BLaER1 (cell line): Measurements from ENCODE around the gene ITIH3.

ENCODE experiments used
- H3K27ac ChIP-seq: shearing (Covaris generic); formaldehyde crosslinking; 2 replicates; pipeline ENCODE4 v1.8.1; 2022
- H3K27me3 ChIP-seq: shearing (Covaris generic); formaldehyde crosslinking; 2 replicates; pipeline ENCODE4 v1.8.1; 2022
- H3K36me3 ChIP-seq: shearing (Covaris generic); formaldehyde crosslinking; 2 replicates; pipeline ENCODE4 v1.8.1; 2022
- H3K4me1 ChIP-seq: shearing (Covaris generic); formaldehyde crosslinking; 2 replicates; pipeline ENCODE4 v1.8.1; 2022
- H3K4me2 ChIP-seq: shearing (Covaris generic); formaldehyde crosslinking; 2 replicates; pipeline ENCODE4 v1.8.1; 2022
- H3K4me3 ChIP-seq: shearing (Covaris generic); formaldehyde crosslinking; 2 replicates; pipeline ENCODE4 v1.8.1; 2022
- H3K9ac ChIP-seq: shearing (Covaris generic); formaldehyde crosslinking; 2 replicates; pipeline ENCODE4 v1.8.1; 2022
- H3K9me3 ChIP-seq: shearing (Covaris generic); formaldehyde crosslinking; 2 replicates; pipeline ENCODE4 v1.8.1; 2022
- H4K20me1 ChIP-seq: shearing (Covaris generic); formaldehyde crosslinking; 2 replicates; pipeline ENCODE4 v1.8.1; 2022
- Cebpa-rat ChIP-seq: shearing (Covaris generic); IDR thresholded peaks from 2 replicates; pipeline ENCODE4 v1.8.1; 2022

Gene ITIH3

GRCh38 chr3:52817860-52818259 is 23.3 kb downstream of the ITIH3 start:
- Histone ChIP-seq H3K4me2 (peak overlapping the region; percentile 57), H3K27me3 (no peaks in the 10 kb centered on the region), H3K27ac (peak overlapping the region; percentile 75), H4K20me1 (no peaks in the 10 kb centered on the region), H3K4me1 (peaks cover 74% of the 10 kb centered on the region), H3K9me3 (no peaks in the 10 kb centered on the region), H3K36me3 (no peaks in the 10 kb centered on the region), H3K9ac (peak overlapping the region; percentile 46; the same call in 1 of the 2 replicates), H3K4me3 (no peak overlapping the region)
- TF ChIP-seq Cebpa-rat = no peak

DNA sequence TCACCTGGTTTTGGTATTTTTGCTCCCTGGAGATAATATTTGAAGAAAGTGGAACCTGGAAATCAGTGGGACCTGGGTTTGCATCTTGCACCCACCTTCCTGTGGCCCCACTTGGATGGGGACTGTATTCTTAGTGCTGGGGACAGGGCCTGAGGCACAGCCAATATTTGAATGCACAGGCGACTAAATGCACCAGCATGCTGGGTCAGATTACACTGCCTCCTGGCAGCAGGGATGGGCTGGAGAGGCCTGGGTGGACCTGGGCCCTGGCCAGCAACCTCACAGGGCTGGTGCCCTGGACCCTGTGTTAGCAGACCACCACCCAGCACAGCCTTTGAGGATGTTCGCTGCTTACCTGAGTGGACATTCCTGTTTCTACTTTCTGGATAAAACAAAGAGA is 25.3 kb downstream of the ITIH3 start:
- no peak overlapping the region for H3K4me3 ChIP-seq
- peak overlapping the region; percentile 75 for H3K27ac ChIP-seq
- peaks cover 11% of the 10 kb centered on the region; the same call in 1 of the 2 replicates for H3K36me3 ChIP-seq
- H3K4me1 ChIP-seq = peaks cover 54% of the 10 kb centered on the region
- H4K20me1 ChIP-seq = no peaks in the 10 kb centered on the region
- H3K4me2 ChIP-seq = no peak overlapping the region
- H3K27me3 ChIP-seq = no peaks in the 10 kb centered on the region
- no peaks in the 10 kb centered on the region for H3K9me3 ChIP-seq
- H3K9ac ChIP-seq = peak overlapping the region; percentile 35; the same call in 1 of the 2 replicates
- no peak for TF ChIP-seq Cebpa-rat

- Histone ChIP-seq H3K4me1 (peaks cover 46% of the 10 kb centered on the region), H4K20me1 (no peaks in the 10 kb centered on the region), H3K27me3 (no peaks in the 10 kb centered on the region), H3K27ac (peak overlapping the region; percentile 75), H3K9me3 (no peaks in the 10 kb centered on the region), H3K4me3 (no peak overlapping the region), H3K4me2 (no peak overlapping the region), H3K9ac (no peak overlapping the region), H3K36me3 (peaks cover 11% of the 10 kb centered on the region; the same call in 1 of the 2 replicates)
- TF ChIP-seq Cebpa-rat = no peak
Measured at GRCh38 chr3:52820736-52821135, 26.1 kb downstream of the ITIH3 start.

GRCh38 chr3:52822363-52822762 is 27.8 kb downstream of the ITIH3 start:
- H3K9ac ChIP-seq = no peak overlapping the region
- TF ChIP-seq Cebpa-rat = no peak
- H3K4me2 ChIP-seq = no peak overlapping the region
- no peak overlapping the region for H3K27ac ChIP-seq
- peaks cover 37% of the 10 kb centered on the region for H3K4me1 ChIP-seq
- no peak overlapping the region for H3K4me3 ChIP-seq
- H3K36me3 ChIP-seq = peaks cover 11% of the 10 kb centered on the region; the same call in 1 of the 2 replicates
- H3K27me3 ChIP-seq = no peaks in the 10 kb centered on the region
- H4K20me1 ChIP-seq = no peaks in the 10 kb centered on the region
- H3K9me3 ChIP-seq = no peaks in the 10 kb centered on the region

- Histone ChIP-seq H3K27ac (no peak overlapping the region), H3K4me2 (no peak overlapping the region), H3K9ac (no peak overlapping the region), H3K27me3 (no peaks in the 10 kb centered on the region), H3K4me3 (no peak overlapping the region), H3K9me3 (no peaks in the 10 kb centered on the region), H3K36me3 (peaks cover 11% of the 10 kb centered on the region; the same call in 1 of the 2 replicates), H3K4me1 (peaks cover 21% of the 10 kb centered on the region), H4K20me1 (no peaks in the 10 kb centered on the region)
- no peak for TF ChIP-seq Cebpa-rat
Measured at GRCh38 chr3:52824037-52824436, 29.4 kb downstream of the ITIH3 start.

DNA sequence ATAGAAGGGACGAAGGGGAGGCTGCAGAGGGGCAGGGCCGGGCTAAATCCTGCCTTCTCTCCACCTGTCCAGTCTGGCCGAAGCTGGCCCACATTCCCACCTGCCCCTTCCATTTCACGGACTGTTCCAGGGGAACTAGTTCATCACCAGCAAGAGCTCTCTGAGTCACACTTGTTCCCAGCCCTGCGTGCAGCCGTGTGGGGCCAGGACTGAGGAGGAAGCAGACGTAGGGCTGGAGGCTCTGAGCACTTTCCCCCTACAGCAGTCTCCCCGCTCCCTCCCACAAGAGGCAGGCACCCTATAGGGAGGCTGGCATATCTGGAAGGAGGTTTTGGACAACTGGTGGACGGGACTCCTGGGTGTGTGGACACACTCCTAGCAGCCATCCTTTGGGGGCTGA is 32.8 kb downstream of the ITIH3 start:
- no peak overlapping the region for H3K9ac ChIP-seq
- peaks cover 22% of the 10 kb centered on the region for H3K4me1 ChIP-seq
- no peak overlapping the region for H3K4me3 ChIP-seq
- H3K4me2 ChIP-seq = no peak overlapping the region
- H3K36me3 ChIP-seq = peaks cover 11% of the 10 kb centered on the region; the same call in 1 of the 2 replicates
- H3K9me3 ChIP-seq = no peaks in the 10 kb centered on the region
- H3K27ac ChIP-seq = 0 out of 2 replicates have a peak overlapping the region, but pooled peaks have one; percentile 38
- H3K27me3 ChIP-seq = no peaks in the 10 kb centered on the region
- H4K20me1 ChIP-seq = no peaks in the 10 kb centered on the region
- TF ChIP-seq Cebpa-rat = no peak

GRCh38 chr3:52827866-52828376 is 33.3 kb downstream of the ITIH3 start:
- peaks cover 11% of the 10 kb centered on the region; the same call in 1 of the 2 replicates for H3K36me3 ChIP-seq
- H4K20me1 ChIP-seq = no peaks in the 10 kb centered on the region
- H3K9ac ChIP-seq = no peak overlapping the region
- H3K27ac ChIP-seq = 0 out of 2 replicates have a peak overlapping the region, but pooled peaks have one; percentile 38
- TF ChIP-seq Cebpa-rat = no peak
- H3K4me3 ChIP-seq = no peak overlapping the region
- no peaks in the 10 kb centered on the region for H3K9me3 ChIP-seq
- H3K27me3 ChIP-seq = no peaks in the 10 kb centered on the region
- no peak overlapping the region for H3K4me2 ChIP-seq
- peaks cover 27% of the 10 kb centered on the region for H3K4me1 ChIP-seq

DNA sequence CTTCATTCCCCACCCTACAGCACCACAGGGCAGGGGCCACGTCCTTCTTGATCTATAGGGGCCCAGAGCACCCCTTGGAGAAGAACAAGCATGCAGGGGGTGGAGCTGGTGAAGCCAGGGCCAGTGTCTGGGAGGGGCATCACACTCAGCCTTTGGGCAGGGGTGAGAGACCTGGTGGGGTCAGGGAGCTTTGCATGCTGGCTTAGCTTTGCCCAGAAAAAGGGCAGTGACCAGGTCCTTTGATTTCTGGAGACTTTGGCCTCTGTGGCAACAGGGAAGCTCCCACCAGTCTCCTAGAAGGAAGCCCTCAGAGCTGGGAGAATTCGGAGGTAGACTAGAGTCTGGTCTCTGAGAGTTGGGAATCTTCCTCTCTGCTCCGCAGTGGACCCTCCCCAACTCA is 34.9 kb downstream of the ITIH3 start:
- Histone ChIP-seq H3K36me3 (no peaks in the 10 kb centered on the region), H3K9me3 (no peaks in the 10 kb centered on the region), H3K4me3 (no peak overlapping the region), H3K4me2 (no peak overlapping the region), H4K20me1 (no peaks in the 10 kb centered on the region), H3K4me1 (peaks cover 43% of the 10 kb centered on the region), H3K9ac (no peak overlapping the region; the same call in 1 of the 2 replicates), H3K27ac (0 out of 2 replicates have a peak overlapping the region, but pooled peaks have one; percentile 9), H3K27me3 (no peaks in the 10 kb centered on the region)
- TF ChIP-seq Cebpa-rat = no peak

DNA sequence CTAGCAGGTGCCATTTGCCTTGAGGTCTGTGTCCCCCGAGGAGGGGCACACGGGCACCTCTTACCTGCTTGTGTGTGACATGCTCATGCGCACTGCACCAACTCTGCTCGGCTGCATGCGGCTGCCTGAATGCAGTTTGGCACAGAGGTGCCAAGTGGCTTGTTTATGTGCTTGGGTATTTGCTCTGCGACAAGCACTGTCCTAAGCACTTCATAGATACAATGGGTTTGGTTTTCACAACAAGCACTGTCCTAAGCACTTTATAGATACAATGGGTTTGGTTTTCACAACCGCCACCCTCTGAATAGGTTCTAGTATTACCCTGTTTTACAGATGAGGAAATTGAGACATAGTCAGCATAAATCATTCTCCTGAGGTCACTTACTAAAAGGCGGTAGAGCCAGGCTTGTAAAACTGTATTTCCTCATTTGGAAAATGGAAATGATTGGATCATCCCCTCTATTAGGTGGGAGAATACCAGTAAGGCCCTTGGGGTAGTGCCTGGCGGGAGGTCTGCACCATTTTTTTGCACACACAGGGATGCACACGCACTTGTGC is 35.4 kb downstream of the ITIH3 start:
- H3K27me3 ChIP-seq = no peaks in the 10 kb centered on the region
- no peak overlapping the region for H3K27ac ChIP-seq
- H3K9ac ChIP-seq = no peak overlapping the region; the same call in 1 of the 2 replicates
- H3K4me1 ChIP-seq = peaks cover 48% of the 10 kb centered on the region
- TF ChIP-seq Cebpa-rat = no peak
- H3K36me3 ChIP-seq = 0 out of 2 replicates have a peak, but pooled peaks cover under 1% of the 10 kb centered on the region
- H4K20me1 ChIP-seq = no peaks in the 10 kb centered on the region
- no peak overlapping the region for H3K4me3 ChIP-seq
- H3K9me3 ChIP-seq = no peaks in the 10 kb centered on the region
- no peak overlapping the region for H3K4me2 ChIP-seq

DNA sequence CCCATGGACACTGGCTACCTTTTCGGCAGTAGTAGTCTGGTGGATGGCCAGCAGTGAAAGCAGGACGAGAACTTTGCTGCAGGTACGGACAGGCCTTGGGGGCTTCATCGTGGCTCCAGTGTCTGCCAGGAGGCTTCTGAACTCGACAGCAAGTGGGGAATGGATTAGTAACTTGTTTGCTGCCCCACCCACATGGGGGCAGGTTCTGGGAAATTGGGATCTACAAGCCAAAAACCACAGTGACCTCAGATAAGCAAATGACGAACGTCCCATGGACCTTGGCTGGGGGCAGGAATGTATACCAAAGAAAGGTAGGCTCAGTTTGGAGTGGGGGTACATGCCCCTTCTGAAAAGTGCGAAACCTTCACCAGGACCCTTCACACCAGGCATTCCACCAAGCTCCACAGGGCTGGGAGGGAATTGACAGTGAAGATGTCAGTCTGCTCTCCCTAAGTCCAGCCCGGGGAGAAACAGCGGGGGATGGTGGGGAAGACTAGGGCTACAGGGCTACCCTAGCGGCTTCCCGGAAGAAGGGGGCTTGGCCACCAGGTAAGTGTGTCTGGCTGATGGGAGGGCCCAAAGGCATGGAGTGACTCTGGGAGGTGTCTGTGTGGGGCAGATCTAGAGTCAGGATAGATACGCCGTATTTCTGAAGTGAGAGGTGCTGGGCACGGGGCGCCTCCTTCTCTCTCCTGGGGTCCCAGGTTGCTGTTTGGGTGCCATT is 36.1 kb downstream of the ITIH3 start, which contains the start of gene ITIH4:
Gene ITIH4, minus strand, starts transcription at position 138 of the 724 bp plus-strand sequence. Its CDS starts 30 bp downstream, at position 108.
- Histone ChIP-seq H3K4me3 (no peak within 1 kb of the TSS), H4K20me1 (no peaks in the 10 kb centered on the region), H3K27me3 (no peaks in the 10 kb centered on the region), H3K27ac (peak within 1 kb of the TSS; percentile 69), H3K9ac (peak within 1 kb of the TSS; percentile 45; the same call in 1 of the 2 replicates), H3K36me3 (0 out of 2 replicates have a peak, but pooled peaks cover 8% of the 10 kb centered on the region), H3K4me1 (peaks cover 55% of the 10 kb centered on the region), H3K4me2 (peak within 1 kb of the TSS; percentile 82), H3K9me3 (no peaks in the 10 kb centered on the region)
- no peak for TF ChIP-seq Cebpa-rat
